Fibroblast of lung (primary cell): ENCODE results near the gene PSD4. TPM values are rescaled to one million over a fixed set of nuclear protein-coding genes. Genes with fewer than 3 reads are reported as not detected.

Experiments
- DNase-seq, 2 donors: peaks; one replicate each; pipeline versions ENCODE4 v3.0.0 to v3.0.0-alpha.2; 2010; ENCODE audit warnings: low read depth in 2 of 2
- H2AFZ ChIP-seq: 2 replicates; pipeline ENCODE4 v1.5.1; 2012; ENCODE audit warnings: low read length, control low read depth, inconsistent platforms
- H3K27ac ChIP-seq: 2 replicates; pipeline ENCODE4 v1.5.1; 2011; ENCODE audit warnings: low read length, control low read depth; ENCODE audit not compliant: insufficient read depth
- H3K27me3 ChIP-seq: 2 replicates; pipeline ENCODE4 v1.5.1; 2011; ENCODE audit warnings: mild to moderate bottlenecking, low read length; ENCODE audit not compliant: control insufficient read depth, insufficient read depth
- H3K36me3 ChIP-seq: 2 replicates; pipeline ENCODE4 v1.5.1; 2011; ENCODE audit warnings: low read length; ENCODE audit not compliant: control insufficient read depth, insufficient read depth
- H3K4me1 ChIP-seq: 2 replicates; pipeline ENCODE4 v1.5.1; 2011; ENCODE audit warnings: low read length; ENCODE audit not compliant: control insufficient read depth, insufficient read depth; ENCODE audit errors: extremely low read depth
- H3K4me2 ChIP-seq: 2 replicates; pipeline ENCODE4 v1.5.1; 2011; ENCODE audit warnings: low read length, control low read depth; ENCODE audit not compliant: insufficient read depth; ENCODE audit errors: extremely low read depth
- H3K4me3 ChIP-seq, 4 experiments: fragments of 200-600 bp in 1 of 4; sonication (generic) in 1 of 4; replicated peaks in 1 of 4; 2 replicates each; pipeline ENCODE4 v1.5.1; 2011 to 2016; ENCODE audit warnings: low read length in 4 of 4, low read depth in 3 of 4, mild to moderate bottlenecking in 3 of 4, control low read depth in 2 of 4, inconsistent platforms in 1 of 4, mixed read lengths in 1 of 4; ENCODE audit not compliant: insufficient read depth in 1 of 4; ENCODE audit errors: control extremely low read depth in 1 of 4
- H3K79me2 ChIP-seq: 2 replicates; pipeline ENCODE4 v1.5.1; 2012; ENCODE audit warnings: mild to moderate bottlenecking, low read length, inconsistent platforms; ENCODE audit not compliant: control insufficient read depth, insufficient read depth
- H3K9ac ChIP-seq: 2 replicates; pipeline ENCODE4 v1.5.1; 2011; ENCODE audit warnings: mild to moderate bottlenecking, low read length, control low read depth; ENCODE audit not compliant: insufficient read depth
- H3K9me3 ChIP-seq: 2 replicates; pipeline ENCODE4 v1.5.1; 2012; ENCODE audit warnings: low read depth, low read length; ENCODE audit not compliant: control insufficient read depth, insufficient read depth
- H4K20me1 ChIP-seq: 2 replicates; pipeline ENCODE4 v1.5.1; 2011; ENCODE audit warnings: low read length; ENCODE audit not compliant: control insufficient read depth, insufficient read depth; ENCODE audit errors: extremely low read depth
- CTCF ChIP-seq, 2 donors: IDR thresholded peaks in 1 of 2; conservative IDR thresholded peaks in 1 of 2; 1 replicate in 1 of 2; 2 replicates in 1 of 2; pipeline ENCODE4 v1.5.1; 2011 to 2012; ENCODE audit warnings: low read length in 2 of 2, control low read depth in 1 of 2, inconsistent platforms in 1 of 2, low read depth in 1 of 2, mild to moderate bottlenecking in 1 of 2
- EZH2 ChIP-seq: IDR thresholded peaks from 2 replicates; pipeline ENCODE4 v1.5.1; 2012; ENCODE audit warnings: low read length, control low read depth, mild to moderate bottlenecking; ENCODE audit errors: missing control alignments
- polyA plus RNA-seq, 2 donors: library from polyadenylated mRNA; depleted of rRNA in 1 of 2; stranded (reverse) in 1 of 2; unstranded in 1 of 2; fragments of >200 nt; gene quantifications; 2 replicates each; pipeline ENCODE4 v1.2.1, GENCODE V29; 2011 to 2012; ENCODE audit warnings: missing spikeins in 1 of 2
- total RNA-seq: library from RNA; depleted of rRNA; stranded (reverse); fragments of >200 nt; gene quantifications from 2 replicates; pipeline ENCODE4 v1.2.1, GENCODE V29; 2014

PSD4 gene
- total and polyA plus RNA-seq, 2 donors (not counting 1 experiment from before 2014, with no cell fraction given) = 1.0 to 6.1 TPM

- Histone ChIP-seq H3K9ac (no peak overlapping the region), H3K4me1 (peaks cover 4% of the 10 kb centered on the region), H3K27ac (no peak overlapping the region), H3K27me3 (no peaks in the 10 kb centered on the region), H2AFZ (no peak overlapping the region), H3K36me3 (no peaks in the 10 kb centered on the region), H3K4me2 (no peak overlapping the region), H3K79me2 (no peaks in the 10 kb centered on the region), H4K20me1 (no peaks in the 10 kb centered on the region), H3K4me3 (no peak overlapping the region), H3K9me3 (no peaks in the 10 kb centered on the region)
- no peak for DNase-seq
- TF ChIP-seq EZH2 = no peak
- TF ChIP-seq CTCF (conservative IDR thresholded peaks at IDR 0.05 in 1 of 2, IDR thresholded peaks at IDR 0.05 in 1 of 2; ENCODE audit: low read depth in 1 of 2, low read length in 2 of 2) = no peak
Measured at GRCh38 chr2:113228991-113229716, 55.4 kb downstream of the PSD4 start.

GRCh38 chr2:113229795-113230194 lies 56.0 kb downstream of the PSD4 start:
- TF ChIP-seq CTCF (conservative IDR thresholded peaks at IDR 0.05 in 1 of 2, IDR thresholded peaks at IDR 0.05 in 1 of 2; ENCODE audit: low read depth in 1 of 2, low read length in 2 of 2) (no peak), EZH2 (no peak)

GRCh38 chr2:113230531-113230930 lies 56.8 kb downstream of the PSD4 start:
- no peaks in the 10 kb centered on the region for H3K9me3 ChIP-seq
- no peaks in the 10 kb centered on the region for H3K36me3 ChIP-seq
- no peaks in the 10 kb centered on the region for H3K79me2 ChIP-seq
- no peak overlapping the region for H3K4me3 ChIP-seq
- H3K4me2 ChIP-seq = no peak overlapping the region
- no peak for DNase-seq
- H3K27ac ChIP-seq = no peak overlapping the region
- H3K27me3 ChIP-seq = no peaks in the 10 kb centered on the region
- TF ChIP-seq CTCF (conservative IDR thresholded peaks at IDR 0.05 in 1 of 2, IDR thresholded peaks at IDR 0.05 in 1 of 2; ENCODE audit: low read depth in 1 of 2, low read length in 2 of 2) = no peak
- TF ChIP-seq EZH2 = no peak
- H4K20me1 ChIP-seq = no peaks in the 10 kb centered on the region
- H2AFZ ChIP-seq = no peak overlapping the region
- H3K9ac ChIP-seq = no peak overlapping the region
- peaks cover 6% of the 10 kb centered on the region for H3K4me1 ChIP-seq

More at GRCh38 chr2:113229795-113230194, 56.0 kb downstream of the PSD4 start:
- no peak overlapping the region for H2AFZ ChIP-seq
- no peaks in the 10 kb centered on the region for H3K79me2 ChIP-seq
- H3K36me3 ChIP-seq = no peaks in the 10 kb centered on the region
- H3K4me1 ChIP-seq = peaks cover 6% of the 10 kb centered on the region
- no peaks in the 10 kb centered on the region for H3K27me3 ChIP-seq
- no peak overlapping the region for H3K27ac ChIP-seq
- no peak overlapping the region for H3K4me3 ChIP-seq
- H3K9ac ChIP-seq = no peak overlapping the region
- no peak for DNase-seq
- no peak overlapping the region for H3K4me2 ChIP-seq
- no peaks in the 10 kb centered on the region for H4K20me1 ChIP-seq
- no peaks in the 10 kb centered on the region for H3K9me3 ChIP-seq
